EH (cell line): ENCODE measurements around the gene UBE2D3.

Experiments used
- DNase-seq: peaks from one replicate; pipeline ENCODE4 v3.0.0-alpha.2; 2015; ENCODE audit warnings: low read depth

The UBE2D3 gene

DNA sequence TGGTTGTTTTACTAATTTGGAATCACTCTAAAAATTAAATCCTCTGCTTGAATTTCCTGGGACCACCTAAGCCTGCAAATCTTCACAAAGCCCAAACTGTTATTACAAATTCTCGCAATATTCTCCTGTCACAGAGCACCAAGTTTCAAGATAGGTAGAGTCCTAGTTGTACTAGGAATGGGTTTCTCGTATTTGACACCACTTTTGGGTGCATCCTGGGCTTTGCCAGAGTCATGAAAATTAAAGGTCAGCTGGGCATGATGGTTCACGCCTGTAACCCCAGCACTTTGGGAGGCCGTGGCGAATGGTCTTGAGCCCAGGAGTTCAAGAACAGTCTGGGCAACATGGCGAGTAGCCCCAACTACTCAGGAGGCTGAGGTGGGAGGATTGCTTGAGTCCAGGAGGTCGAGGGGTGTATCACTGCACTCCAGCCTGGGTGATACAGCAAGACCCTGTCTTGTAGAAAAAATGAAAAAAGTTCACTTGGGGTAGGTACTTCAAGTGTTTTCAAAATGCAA lies 36.0 kb downstream of the UBE2D3 start:
- DNase-seq: no peak

DNA sequence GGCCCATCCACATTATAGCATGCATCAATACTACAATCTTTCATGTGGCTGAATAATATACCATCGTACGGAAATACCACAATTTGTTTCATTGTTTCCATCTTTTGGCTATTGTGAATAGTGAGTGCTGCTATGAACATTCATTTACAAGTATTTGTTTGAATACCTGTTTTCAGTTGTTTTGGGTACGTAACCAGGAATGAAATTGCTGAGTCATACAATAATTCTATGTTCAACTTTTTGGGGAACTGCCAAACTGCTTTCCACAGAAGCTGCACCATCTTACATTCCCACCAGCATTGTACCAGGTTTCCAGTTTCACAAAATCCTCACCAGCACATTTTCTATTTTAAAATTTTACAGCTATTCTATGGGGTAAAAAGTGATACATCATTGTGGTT lies 38.0 kb downstream of the UBE2D3 start:
- DNase-seq: peak; percentile 64

DNA sequence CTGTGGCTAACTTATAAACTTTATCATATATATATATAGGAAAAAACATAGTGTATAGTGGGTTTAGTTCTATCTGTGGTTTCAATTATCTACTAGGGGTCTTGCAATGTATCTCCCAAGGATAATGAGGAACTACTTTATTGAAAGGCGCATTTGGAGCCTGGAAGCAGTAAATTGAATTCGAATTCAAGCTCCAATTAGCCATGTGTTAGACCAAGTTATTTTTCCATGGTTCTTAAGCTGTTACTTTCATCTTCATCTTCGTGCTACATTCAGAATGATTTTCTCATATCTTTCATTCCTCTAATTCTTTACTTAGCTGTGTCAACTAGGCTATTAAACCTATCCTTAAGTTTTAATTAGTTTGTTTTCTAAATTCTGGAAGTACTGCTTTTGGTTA lies 39.4 kb downstream of the UBE2D3 start:
- no peak for DNase-seq

DNA sequence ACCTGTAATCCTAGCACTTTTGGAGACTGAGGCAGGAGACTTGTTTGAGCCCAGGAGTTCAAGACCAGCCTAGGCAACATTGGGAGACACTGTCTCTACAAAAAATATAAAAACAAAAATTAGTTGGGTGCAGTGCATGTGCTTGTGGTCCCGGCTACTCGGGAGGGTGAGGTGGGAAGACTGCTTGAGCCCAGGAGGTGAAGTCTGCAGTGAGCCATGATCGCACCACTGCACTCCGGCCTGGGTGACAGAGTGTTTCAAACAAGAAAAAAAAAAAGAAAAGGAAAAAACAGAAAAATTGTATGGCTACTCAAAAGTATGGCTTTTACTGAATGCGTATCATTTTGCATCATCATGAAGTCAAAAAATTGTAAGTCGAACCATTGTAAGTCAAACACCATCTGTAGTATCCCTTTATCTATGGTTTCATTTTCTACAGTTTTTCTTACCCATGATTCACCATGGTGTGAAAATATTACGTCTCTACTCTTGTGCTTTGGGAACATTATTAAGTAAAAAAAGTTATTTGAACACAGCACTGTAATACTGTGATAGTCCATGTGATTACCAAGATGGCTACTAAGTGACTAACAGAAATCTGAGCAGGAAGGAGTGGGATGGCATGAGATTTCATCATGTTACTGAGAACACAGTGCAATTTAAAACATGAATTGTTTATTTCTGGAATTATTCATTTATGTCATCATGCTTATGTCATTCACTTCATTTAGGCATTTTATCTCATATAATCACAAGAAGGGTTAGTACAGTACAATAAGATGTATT lies 40.1 kb downstream of the UBE2D3 start:
- DNase-seq: peak; percentile 64

DNA sequence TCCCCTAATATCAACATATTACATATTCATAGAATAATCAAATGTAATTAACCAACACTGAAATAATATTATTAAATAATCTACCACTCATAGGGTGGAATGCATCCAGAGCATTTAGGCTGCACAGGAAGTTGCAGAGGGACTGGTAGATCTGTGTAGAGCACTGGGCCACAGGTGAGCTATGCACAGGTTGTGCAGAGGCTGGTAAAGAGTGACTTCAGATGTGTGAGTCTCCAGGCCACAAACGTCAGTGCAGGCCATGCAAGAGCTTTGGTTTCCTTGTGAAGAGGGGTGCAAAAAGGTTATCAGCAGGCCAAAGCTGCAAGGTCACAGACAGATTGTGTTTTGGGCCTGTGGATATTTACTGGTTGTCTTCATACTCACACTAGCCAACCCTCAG lies 41.1 kb downstream of the UBE2D3 start:
- DNase-seq: no peak

DNA sequence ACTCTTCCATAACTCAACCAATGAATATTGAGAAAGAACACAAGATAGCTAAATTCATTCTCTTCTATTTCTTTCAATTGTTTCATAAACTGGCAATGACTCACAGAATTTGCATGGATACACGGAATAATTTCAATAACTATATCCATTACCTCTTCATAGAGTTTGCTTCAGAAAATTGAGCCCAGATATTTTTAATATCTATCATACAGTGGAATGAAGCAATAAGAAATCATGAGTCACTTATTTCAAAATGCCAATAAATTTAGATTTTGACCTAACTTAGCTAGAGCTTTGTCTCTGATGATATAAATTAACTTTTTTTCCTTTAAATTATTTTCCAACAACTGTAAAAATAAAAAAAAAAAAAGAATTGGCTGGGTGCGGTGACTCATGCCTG lies 44.3 kb downstream of the UBE2D3 start:
- no peak for DNase-seq

DNA sequence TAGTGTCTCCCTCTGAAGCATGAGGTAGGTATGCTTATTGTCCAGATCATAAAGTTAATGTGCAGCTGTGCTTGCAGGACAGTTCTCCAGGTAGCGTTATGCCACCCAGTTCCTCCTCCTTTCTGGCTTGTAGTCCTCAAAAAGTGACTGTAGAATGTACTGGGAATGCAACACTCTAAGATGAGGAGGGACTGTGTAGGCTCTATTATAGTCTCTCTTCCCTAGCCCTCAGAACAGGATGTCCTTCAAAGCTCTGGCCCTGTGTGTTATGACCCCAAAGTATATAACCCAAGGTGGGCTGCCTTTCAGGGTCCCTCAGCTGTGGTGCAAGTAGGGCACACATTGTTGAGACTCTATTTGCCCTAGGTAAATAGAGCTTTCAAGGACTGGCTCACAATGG lies 45.8 kb downstream of the UBE2D3 start:
- no peak for DNase-seq

DNA sequence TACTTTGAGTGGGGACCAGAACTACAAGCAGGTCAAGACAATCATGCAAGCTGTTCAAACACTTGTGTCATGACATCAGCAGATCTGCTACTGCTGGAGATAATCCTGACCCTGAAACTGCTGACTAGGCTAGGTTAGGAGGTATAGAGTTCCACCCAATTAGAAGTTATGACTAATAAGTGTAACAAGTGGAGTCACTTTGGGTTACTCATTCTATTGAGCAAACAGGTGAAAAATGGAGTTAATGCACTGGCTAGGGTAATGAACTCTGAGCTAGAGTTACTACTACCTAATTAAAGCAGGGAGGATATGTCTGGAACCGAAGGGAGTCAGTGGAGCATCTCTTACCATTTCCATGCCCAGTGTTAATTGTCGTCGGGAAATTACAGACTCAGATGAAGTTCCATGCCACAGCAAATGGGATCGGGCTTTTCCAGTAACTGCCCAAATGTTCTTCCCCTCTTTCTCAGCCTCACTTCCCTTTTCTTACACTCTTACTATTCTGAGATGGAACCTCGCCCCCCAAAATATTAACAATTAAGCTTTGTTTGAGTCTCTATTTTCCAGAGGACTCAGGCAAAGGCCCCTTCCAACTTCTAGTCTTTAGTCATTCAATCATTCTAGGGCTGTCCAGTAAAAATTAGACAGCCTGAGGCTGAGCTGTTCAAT lies 46.7 kb downstream of the UBE2D3 start:
- no peak for DNase-seq

DNA sequence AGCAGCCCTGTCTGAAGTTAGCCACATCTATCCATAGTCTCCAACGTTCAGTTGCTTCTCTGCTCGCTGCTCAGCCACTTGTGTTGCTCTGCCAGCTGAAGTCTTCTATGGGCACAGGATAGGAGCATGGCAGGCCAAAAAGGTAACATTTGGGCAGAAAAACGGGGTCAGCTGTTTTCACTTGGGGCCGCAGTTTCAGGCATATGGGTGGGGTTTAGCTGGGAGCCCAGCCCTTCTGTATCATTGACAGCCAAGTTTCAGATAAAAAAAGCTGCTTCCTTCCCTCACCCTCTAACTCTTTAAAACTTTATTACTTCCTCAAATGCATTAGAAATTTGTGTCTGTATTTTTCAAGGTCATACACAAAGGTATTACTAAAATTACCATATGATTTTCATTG lies 48.1 kb downstream of the UBE2D3 start:
- DNase-seq: no peak

DNA sequence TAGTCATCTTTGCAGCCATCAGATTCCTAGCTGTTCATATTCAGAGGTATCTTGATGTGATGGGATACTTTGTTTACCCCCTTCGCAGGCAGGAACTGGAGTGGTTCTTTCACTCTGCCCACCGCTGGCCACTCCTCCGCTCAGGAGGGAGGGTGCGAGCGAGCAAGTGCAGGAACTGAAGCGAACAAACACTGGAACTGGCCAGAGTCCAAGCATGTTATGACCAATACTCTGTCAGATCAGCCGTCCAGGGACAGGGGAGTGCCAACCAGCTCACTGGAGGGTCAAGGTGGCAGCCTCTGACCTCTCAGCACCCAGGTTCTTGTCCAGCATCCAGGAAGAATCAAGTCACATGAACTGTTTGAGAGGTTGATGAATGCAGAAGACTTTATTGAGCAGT lies 48.6 kb downstream of the UBE2D3 start:
- DNase-seq: no peak

DNA sequence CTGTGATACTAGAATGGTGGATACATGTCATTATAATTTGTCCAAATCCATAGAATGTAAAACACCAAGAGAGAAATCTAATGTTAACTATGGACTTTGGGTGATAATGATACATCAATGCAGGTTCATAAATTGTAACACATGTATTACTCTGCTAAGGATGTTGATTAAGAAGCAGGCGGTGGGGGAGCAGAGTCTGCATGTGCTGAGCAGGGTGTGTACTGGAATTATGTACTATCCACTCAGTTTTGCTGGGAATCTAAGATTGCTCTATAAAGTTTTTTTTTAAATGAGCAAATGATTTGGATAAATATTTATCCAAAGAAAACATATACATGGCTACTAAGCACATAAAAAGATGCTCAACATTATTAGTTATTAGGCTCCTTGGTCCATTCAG lies 51.5 kb downstream of the UBE2D3 start:
- no peak for DNase-seq

DNA sequence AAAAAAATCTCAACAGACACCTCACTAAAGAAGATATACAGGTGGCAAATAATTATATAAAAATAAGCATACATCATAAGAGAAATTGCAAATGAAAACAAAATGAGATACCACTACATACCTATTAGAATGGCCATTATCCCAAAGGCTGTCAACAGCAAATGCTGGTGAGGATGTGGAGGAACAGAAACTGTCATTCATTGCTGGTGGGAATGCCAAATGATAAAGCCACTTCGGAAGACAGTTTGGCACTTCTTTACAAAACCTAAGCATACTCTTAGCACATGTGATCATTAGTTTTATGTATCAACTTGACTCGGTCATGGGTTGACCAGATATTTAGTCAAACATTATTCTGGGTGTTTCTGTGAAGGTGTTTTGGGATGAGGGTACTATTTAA lies 53.1 kb downstream of the UBE2D3 start:
- DNase-seq: no peak

DNA sequence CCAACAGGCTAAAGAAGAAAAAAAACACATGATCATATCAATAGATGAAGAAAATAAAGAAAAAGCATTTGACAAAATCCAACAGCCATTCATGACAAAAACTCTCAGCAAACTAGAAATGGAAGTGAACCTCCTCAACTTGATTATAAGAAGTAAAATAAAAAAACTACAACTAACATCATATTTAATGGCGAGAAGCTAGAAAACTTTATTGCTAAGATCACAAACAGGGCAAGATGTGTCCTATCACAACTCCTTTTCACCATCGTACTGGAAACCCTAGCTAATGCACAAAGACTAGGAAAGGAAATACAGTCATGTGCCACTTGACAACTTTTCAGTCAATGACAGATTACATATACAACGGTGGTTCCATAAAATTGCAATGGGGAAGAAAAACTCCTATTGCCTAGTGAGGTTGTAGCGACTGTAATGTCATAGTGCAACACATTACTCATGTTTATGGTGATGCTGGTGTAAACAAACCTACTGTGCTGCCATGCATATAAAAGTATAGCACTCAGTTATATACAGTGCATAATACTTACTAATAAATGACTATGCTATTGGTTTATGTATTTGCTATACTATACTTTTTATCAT lies 54.5 kb downstream of the UBE2D3 start:
- no peak for DNase-seq

DNA sequence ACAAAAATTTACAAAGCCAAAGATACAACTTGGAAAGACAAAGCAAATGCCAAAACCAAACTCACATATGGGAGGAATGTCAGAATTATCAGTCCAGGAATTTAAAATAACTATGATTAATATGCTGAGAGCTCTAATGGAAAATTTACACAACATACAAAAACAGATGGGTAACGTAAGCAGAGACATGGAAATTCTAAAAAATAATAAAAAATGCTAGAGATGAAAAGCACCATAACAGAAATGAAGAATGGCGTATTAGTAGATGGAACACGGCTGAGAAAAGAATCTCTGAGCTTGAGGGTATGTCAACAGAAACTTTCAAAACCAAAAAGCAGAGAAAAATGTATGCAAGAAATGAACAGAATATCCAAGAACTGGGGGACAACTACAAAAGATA lies 62.5 kb downstream of the UBE2D3 start:
- no peak for DNase-seq

DNA sequence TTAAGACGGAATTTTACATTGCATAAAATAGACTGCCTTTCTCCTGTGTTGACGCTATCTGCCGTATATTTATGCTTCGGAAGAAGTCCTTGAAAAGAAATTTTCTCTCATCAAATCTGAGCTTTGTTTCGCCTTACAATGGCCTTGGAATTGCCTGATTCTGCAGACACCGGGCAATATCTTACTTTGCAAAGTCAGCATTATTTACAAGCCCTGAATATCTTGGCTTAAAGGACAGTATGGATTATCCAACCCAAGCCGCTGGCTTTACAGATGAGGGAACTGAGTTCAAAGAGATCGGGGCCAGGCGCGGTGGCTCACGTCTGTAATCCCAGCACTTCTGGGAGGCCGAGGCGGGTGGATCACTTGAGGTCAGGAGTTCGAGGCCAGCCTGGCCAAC lies 65.4 kb downstream of the UBE2D3 start:
- DNase-seq: no peak

DNA sequence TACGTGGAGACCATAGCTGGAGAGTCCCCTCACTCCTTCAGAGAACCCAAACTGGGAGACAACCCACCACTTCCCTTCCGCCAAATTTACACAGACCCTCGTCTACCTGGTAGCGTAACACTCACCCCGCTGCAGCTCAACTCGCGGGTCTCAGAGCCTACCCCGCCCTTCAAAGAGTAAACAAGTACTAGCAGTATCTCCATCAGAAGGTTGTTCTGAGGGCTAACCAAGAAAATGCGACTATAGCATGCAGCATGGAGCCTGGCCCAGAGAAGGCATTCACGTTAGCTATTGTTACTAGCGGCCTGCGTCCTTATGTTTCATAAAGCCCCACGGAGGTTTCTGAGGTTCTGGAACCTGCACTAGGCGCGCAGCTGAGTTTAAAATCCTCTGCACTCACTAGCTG lies 66.1 kb downstream of the UBE2D3 start:
- peak; percentile 20 for DNase-seq

DNA sequence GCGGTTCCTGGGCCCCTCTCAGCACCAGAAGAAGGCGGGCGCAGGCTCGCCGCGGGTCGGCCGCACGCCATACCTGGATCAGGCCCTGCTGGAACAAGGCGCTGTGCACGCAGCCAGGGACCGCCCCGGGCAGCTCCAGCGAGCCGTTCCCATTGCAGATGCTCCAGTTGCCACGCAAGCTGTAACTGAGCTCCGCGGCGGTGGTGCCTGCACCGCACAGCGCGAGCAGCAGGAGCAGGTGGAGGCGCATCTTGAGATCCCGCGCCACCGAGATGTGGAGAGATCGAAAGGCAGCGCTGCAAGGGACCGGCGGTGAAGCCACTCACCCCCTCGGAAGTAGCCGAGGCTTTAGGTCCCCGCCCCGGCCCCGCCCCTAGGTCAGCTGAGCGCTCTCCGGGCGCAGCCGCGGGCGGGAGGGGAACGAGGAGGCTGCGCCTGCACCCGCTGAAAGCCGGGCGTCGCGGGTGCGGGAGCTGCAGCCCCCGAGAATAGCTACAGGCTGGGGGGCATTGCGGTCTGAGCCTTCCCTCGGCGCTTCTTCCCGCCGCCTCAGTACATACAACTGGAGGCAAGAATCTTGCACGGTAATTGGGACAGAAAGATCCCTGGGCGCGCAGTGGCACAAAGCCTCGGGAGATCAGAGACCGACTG lies 66.6 kb downstream of the UBE2D3 start, which contains the start of gene MANBA:
TSS of gene MANBA (minus strand) at position 324 of the 651 bp plus-strand sequence. CDS start at position 250, 74 bp downstream.
- DNase-seq: peak; percentile 80

DNA sequence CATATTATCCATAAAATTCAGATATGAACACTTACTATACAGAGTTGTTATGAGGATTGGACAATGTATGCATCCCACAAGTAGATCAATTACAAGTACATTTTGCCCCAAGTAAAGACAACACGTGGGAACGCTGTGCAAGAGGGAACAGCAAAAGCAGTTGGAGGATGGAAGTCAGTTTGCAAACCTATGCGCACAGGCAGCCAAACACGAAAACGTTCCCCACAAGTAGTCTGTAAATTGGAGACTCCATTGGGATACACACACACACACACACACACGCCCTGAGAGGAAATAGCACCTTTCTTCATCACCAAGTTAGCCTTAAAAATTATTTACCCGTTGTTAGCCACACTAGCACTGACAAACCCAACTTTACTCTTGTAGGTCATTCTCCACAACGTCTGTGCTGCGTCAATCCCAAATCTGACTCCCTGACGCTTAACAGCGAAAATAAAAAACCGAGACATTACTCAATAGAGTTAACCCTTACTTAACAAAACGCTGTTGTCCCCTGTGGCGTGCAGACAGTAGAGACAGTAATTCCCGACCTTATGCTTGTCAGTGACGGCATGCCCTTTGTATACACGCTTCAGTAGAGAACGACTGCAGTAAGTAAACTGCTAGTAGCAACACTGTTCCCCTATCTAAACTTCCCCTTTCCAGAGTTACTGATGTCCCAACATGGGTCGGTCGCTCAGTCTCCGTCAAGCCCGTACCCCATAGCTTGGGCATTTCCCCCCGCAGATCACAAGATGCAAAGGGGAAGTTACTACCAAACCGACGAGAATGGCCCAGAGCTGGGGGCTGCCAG lies 67.3 kb downstream of the UBE2D3 start:
- DNase-seq: peak; percentile 54

DNA sequence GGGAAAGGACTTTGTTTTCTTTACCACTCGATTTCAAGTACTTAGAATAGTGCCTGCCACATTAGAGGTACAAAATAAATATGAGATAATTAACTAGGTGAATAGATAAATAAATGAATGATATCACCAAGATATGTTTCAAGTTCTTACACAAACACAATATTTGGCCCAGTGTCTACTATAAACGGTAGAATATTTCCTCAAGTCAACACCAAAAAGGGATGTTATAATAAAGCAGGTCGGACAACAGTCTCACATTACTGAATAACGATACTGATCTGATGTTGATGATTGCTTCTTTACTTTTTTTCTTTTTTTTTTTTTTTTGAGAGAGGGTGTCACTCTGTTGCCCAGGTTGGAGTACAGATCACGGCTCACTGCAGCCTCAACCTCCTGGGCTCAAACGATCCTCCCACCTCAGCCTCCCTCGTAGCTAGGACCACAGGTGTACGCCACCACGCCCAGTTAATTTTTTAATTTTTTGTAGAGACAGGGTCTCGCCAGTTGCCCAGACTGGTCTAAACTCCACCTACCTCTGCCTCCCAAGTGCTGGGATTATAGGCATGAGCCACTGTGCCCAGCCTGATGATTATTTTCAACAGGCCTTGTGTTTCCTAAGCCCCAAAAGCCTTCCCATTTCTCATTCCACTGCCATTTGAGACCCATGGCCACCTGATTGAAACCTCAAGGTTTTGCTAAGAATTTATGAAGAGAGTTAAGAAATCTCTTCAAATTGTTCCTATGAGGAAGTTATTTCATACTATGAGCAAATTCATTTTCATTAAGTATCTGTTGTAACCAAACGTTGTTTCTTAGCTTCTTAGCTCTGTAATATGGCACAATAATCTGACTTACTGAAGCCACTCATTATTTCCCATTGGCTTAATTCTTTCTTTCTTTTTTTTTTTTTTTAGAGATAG lies 68.8 kb downstream of the UBE2D3 start:
- DNase-seq: no peak

DNA sequence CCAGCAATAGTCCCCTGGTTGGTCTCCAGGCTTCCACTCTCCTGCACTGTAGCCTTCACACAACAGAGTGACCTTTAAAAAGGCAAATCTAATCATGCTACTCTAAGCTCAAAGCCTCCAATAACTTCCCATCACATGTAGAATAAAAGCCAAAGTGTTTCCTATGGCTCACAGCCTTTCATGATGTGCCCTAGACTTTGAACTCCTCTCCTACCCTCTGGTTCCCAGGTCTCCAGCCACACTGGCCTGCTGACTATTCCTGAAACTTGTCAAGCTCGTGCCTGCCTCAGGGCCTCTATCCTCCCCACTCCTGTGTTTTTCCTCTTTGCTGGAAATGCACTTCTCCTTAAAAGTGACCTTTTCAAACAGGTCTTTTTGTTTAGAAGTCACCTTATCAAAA lies 69.7 kb downstream of the UBE2D3 start:
- DNase-seq: no peak

DNA sequence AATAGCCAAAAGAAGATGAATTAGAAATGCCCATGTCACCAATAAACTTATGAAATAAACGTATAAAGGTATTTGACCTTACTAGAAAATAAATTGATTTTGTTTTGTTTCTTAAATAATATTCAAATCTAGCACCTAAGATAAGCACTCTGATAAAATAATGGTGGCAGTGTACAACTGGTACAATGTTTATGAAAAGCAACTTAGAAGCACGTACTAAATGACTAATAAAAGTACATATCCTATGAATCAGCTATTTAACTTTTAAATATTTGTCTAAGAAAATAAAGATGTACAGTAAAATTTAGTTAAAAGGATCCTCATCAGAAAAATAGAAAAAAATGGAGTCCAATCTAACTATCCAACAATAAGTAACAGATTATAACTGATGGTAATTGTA lies 73.3 kb downstream of the UBE2D3 start:
- DNase-seq: peak; percentile 44
